Vagina (tissue), 2 donors: ENCODE results near the gene PHACTR3.

ENCODE experiments used
- POLR2A ChIP-seq, 2 donors: fragments of 450-650 bp; IDR thresholded peaks; one replicate each; pipeline ENCODE4 v1.6.1; 2017; ENCODE audit warnings: antibody characterized with exemption in 2 of 2, mild to moderate bottlenecking in 2 of 2, moderate library complexity in 2 of 2
- POLR2AphosphoS5 ChIP-seq, 2 donors: sonication (generic); formaldehyde crosslinking; IDR thresholded peaks; one replicate each; pipeline ENCODE4 v1.9.0; 2017; ENCODE audit warnings: antibody characterized with exemption in 2 of 2, mild to moderate bottlenecking in 2 of 2, low read depth in 1 of 2; ENCODE audit not compliant: insufficient read depth in 1 of 2
- TF ChIP-seq, protein P1 (sequence below), 3 experiments: fragments of 450-650 bp in 2 of 3; fragments of 200-600 bp in 1 of 3; sonication (generic) in 1 of 3; IDR thresholded peaks; one replicate each; pipeline ENCODE4 v1.5.1; 2017 to 2019; ENCODE audit warnings: antibody characterized with exemption in 3 of 3, mild to moderate bottlenecking in 2 of 3, moderate library complexity in 2 of 3

GRCh38 chr20:59736366-59736765 is 132.0 kb downstream of the PHACTR3 start:
- TF ChIP-seq, protein P1, sequence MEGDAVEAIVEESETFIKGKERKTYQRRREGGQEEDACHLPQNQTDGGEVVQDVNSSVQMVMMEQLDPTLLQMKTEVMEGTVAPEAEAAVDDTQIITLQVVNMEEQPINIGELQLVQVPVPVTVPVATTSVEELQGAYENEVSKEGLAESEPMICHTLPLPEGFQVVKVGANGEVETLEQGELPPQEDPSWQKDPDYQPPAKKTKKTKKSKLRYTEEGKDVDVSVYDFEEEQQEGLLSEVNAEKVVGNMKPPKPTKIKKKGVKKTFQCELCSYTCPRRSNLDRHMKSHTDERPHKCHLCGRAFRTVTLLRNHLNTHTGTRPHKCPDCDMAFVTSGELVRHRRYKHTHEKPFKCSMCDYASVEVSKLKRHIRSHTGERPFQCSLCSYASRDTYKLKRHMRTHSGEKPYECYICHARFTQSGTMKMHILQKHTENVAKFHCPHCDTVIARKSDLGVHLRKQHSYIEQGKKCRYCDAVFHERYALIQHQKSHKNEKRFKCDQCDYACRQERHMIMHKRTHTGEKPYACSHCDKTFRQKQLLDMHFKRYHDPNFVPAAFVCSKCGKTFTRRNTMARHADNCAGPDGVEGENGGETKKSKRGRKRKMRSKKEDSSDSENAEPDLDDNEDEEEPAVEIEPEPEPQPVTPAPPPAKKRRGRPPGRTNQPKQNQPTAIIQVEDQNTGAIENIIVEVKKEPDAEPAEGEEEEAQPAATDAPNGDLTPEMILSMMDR (IDR thresholded peaks at IDR 0.05), result no peak
- no peak for TF ChIP-seq POLR2AphosphoS5 (IDR thresholded peaks at IDR 0.05; ENCODE audit: insufficient read depth in 1 of 2, low read depth in 1 of 2)
- TF ChIP-seq POLR2A (IDR thresholded peaks at IDR 0.05), result no peak
